Measurements from ENCODE around the gene ANAPC7. TPM values are rescaled to one million over a fixed set of nuclear protein-coding genes. Genes with fewer than 3 reads are reported as not detected.
"Not testable (repeated sequence)": the region's sequence is repeated elsewhere in the genome, so short reads cannot be mapped to it uniquely, and the experiment has no call there.

The ANAPC7 gene
- polyA plus RNA-seq (2013, experiment 1 of 4), result 98.4 TPM
- polyA plus RNA-seq (2013, experiment 2 of 4), result 92.8 TPM
- polyA plus RNA-seq (2013, experiment 3 of 4), result 65.1 TPM
- 64.2 TPM for polyA plus RNA-seq (2013, experiment 4 of 4)

GRCh38 chr12:110403146-110403975, at the start of gene ANAPC7:
Gene ANAPC7, minus strand, starts transcription at chr12:110403708. Its CDS starts 81 bp downstream, at chr12:110403627.
- Histone ChIP-seq H3K9me3 (ENCODE audit: control insufficient read depth, low read length) (no peaks in the 10 kb centered on the region), H3K27me3 (ENCODE audit: control insufficient read depth, insufficient read depth, low read length, poor library complexity, severe bottlenecking) (no peaks in the 10 kb centered on the region), H3K36me3 (ENCODE audit: control insufficient read depth, insufficient read depth, low read length) (peaks cover 16% of the 10 kb centered on the region), H3K27ac (ENCODE audit: insufficient read depth, low read depth, low read length, poor library complexity, severe bottlenecking) (peak within 1 kb of the TSS; percentile 96), H3K4me3 (ENCODE audit: insufficient read depth, low read depth, low read length) (peak within 1 kb of the TSS; percentile 88), H3K4me1 (ENCODE audit: control insufficient read depth, insufficient read depth, low read length) (no peaks in the 10 kb centered on the region)
- WGBS, 2 experiments, result 0% methylated on average over 62 of the region's 62 CpGs

- H3K4me3 ChIP-seq (ENCODE audit: insufficient read depth, low read depth, low read length), result no peak overlapping the region
- H3K36me3 ChIP-seq (ENCODE audit: control insufficient read depth, insufficient read depth, low read length), result peaks cover 12% of the 10 kb centered on the region
- no peak overlapping the region for H3K27ac ChIP-seq (ENCODE audit: insufficient read depth, low read depth, low read length, poor library complexity, severe bottlenecking)
- WGBS, 2 experiments, result 87 to 91% methylated on average over 1 of the region's 1 CpG
- H3K27me3 ChIP-seq (ENCODE audit: control insufficient read depth, insufficient read depth, low read length, poor library complexity, severe bottlenecking), result no peaks in the 10 kb centered on the region
- no peaks in the 10 kb centered on the region for H3K9me3 ChIP-seq (ENCODE audit: control insufficient read depth, low read length)
- no peaks in the 10 kb centered on the region for H3K4me1 ChIP-seq (ENCODE audit: control insufficient read depth, insufficient read depth, low read length)
Measured at GRCh38 chr12:110451263-110451662, 47.8 kb upstream of the ANAPC7 start.

GRCh38 chr12:110449799-110450497, 46.4 kb upstream of the ANAPC7 start, which contains the start of gene ARPC3:
Gene ARPC3, minus strand, starts transcription at chr12:110450337. Its CDS starts 77 bp downstream, at chr12:110450260.
- peak within 1 kb of the TSS; percentile 67 for H3K4me3 ChIP-seq (ENCODE audit: insufficient read depth, low read depth, low read length)
- H3K27me3 ChIP-seq (ENCODE audit: control insufficient read depth, insufficient read depth, low read length, poor library complexity, severe bottlenecking), result no peaks in the 10 kb centered on the region
- H3K4me1 ChIP-seq (ENCODE audit: control insufficient read depth, insufficient read depth, low read length), result no peaks in the 10 kb centered on the region
- H3K9me3 ChIP-seq (ENCODE audit: control insufficient read depth, low read length), result no peaks in the 10 kb centered on the region
- 0 to 1% methylated on average over 51 of the region's 51 CpGs for WGBS, 2 experiments
- H3K36me3 ChIP-seq (ENCODE audit: control insufficient read depth, insufficient read depth, low read length), result peaks cover 12% of the 10 kb centered on the region
- H3K27ac ChIP-seq (ENCODE audit: insufficient read depth, low read depth, low read length, poor library complexity, severe bottlenecking), result peak within 1 kb of the TSS; percentile 9

GRCh38 chr12:110444455-110444854, 40.9 kb upstream of the ANAPC7 start:
- Histone ChIP-seq H3K4me3 (ENCODE audit: insufficient read depth, low read depth, low read length) (no peak overlapping the region), H3K4me1 (ENCODE audit: control insufficient read depth, insufficient read depth, low read length) (no peaks in the 10 kb centered on the region), H3K9me3 (ENCODE audit: control insufficient read depth, low read length) (no peaks in the 10 kb centered on the region), H3K27ac (ENCODE audit: insufficient read depth, low read depth, low read length, poor library complexity, severe bottlenecking) (no peak overlapping the region), H3K27me3 (ENCODE audit: control insufficient read depth, insufficient read depth, low read length, poor library complexity, severe bottlenecking) (no peaks in the 10 kb centered on the region), H3K36me3 (ENCODE audit: control insufficient read depth, insufficient read depth, low read length) (peaks cover 27% of the 10 kb centered on the region)
- WGBS, 2 experiments, result 88 to 93% methylated on average over 3 of the region's 3 CpGs

- no peaks in the 10 kb centered on the region for H3K27me3 ChIP-seq (ENCODE audit: control insufficient read depth, insufficient read depth, low read length, poor library complexity, severe bottlenecking)
- H3K4me3 ChIP-seq (ENCODE audit: insufficient read depth, low read depth, low read length), result no peak overlapping the region
- peaks cover 32% of the 10 kb centered on the region for H3K36me3 ChIP-seq (ENCODE audit: control insufficient read depth, insufficient read depth, low read length)
- H3K27ac ChIP-seq (ENCODE audit: insufficient read depth, low read depth, low read length, poor library complexity, severe bottlenecking), result no peak overlapping the region
- no peaks in the 10 kb centered on the region for H3K4me1 ChIP-seq (ENCODE audit: control insufficient read depth, insufficient read depth, low read length)
- H3K9me3 ChIP-seq (ENCODE audit: control insufficient read depth, low read length), result no peaks in the 10 kb centered on the region
- WGBS, 2 experiments, result 85 to 100% methylated on average over 1 to 2 of the region's 2 CpGs
Measured at GRCh38 chr12:110436231-110436630, 32.7 kb upstream of the ANAPC7 start.

- Histone ChIP-seq H3K36me3 (ENCODE audit: control insufficient read depth, insufficient read depth, low read length) (peaks cover 16% of the 10 kb centered on the region), H3K4me3 (ENCODE audit: insufficient read depth, low read depth, low read length) (peak overlapping the region; percentile 30), H3K4me1 (ENCODE audit: control insufficient read depth, insufficient read depth, low read length) (no peaks in the 10 kb centered on the region), H3K27ac (ENCODE audit: insufficient read depth, low read depth, low read length, poor library complexity, severe bottlenecking) (no peak overlapping the region), H3K9me3 (ENCODE audit: control insufficient read depth, low read length) (no peaks in the 10 kb centered on the region), H3K27me3 (ENCODE audit: control insufficient read depth, insufficient read depth, low read length, poor library complexity, severe bottlenecking) (no peaks in the 10 kb centered on the region)
- 89 to 95% methylated on average over 9 of the region's 12 CpGs for WGBS, 2 experiments
Measured at GRCh38 chr12:110431957-110432587, 28.6 kb upstream of the ANAPC7 start.

- not testable (repeated sequence) for H3K9me3 ChIP-seq (ENCODE audit: control insufficient read depth, low read length); H3K4me3 ChIP-seq (ENCODE audit: insufficient read depth, low read depth, low read length); H3K27ac ChIP-seq (ENCODE audit: insufficient read depth, low read depth, low read length, poor library complexity, severe bottlenecking); H3K36me3 ChIP-seq (ENCODE audit: control insufficient read depth, insufficient read depth, low read length); H3K27me3 ChIP-seq (ENCODE audit: control insufficient read depth, insufficient read depth, low read length, poor library complexity, severe bottlenecking); H3K4me1 ChIP-seq (ENCODE audit: control insufficient read depth, insufficient read depth, low read length)
- 95% methylated on average over 15 of the region's 15 CpGs for WGBS, 2 experiments
Measured at GRCh38 chr12:110429676-110430075, 26.2 kb upstream of the ANAPC7 start.

GRCh38 chr12:110426406-110426805, 22.9 kb upstream of the ANAPC7 start:
- Histone ChIP-seq H3K4me1 (ENCODE audit: control insufficient read depth, insufficient read depth, low read length) (peaks cover 6% of the 10 kb centered on the region), H3K36me3 (ENCODE audit: control insufficient read depth, insufficient read depth, low read length) (no peaks in the 10 kb centered on the region), H3K9me3 (ENCODE audit: control insufficient read depth, low read length) (no peaks in the 10 kb centered on the region), H3K27me3 (ENCODE audit: control insufficient read depth, insufficient read depth, low read length, poor library complexity, severe bottlenecking) (no peaks in the 10 kb centered on the region), H3K4me3 (ENCODE audit: insufficient read depth, low read depth, low read length) (no peak overlapping the region), H3K27ac (ENCODE audit: insufficient read depth, low read depth, low read length, poor library complexity, severe bottlenecking) (no peak overlapping the region)
- 89 to 91% methylated on average over 2 to 3 of the region's 3 CpGs for WGBS, 2 experiments

- H3K27me3 ChIP-seq (ENCODE audit: control insufficient read depth, insufficient read depth, low read length, poor library complexity, severe bottlenecking), result no peaks in the 10 kb centered on the region
- 74 to 78% methylated on average over 3 of the region's 3 CpGs for WGBS, 2 experiments
- peaks cover 6% of the 10 kb centered on the region for H3K4me1 ChIP-seq (ENCODE audit: control insufficient read depth, insufficient read depth, low read length)
- no peaks in the 10 kb centered on the region for H3K9me3 ChIP-seq (ENCODE audit: control insufficient read depth, low read length)
- no peak overlapping the region for H3K27ac ChIP-seq (ENCODE audit: insufficient read depth, low read depth, low read length, poor library complexity, severe bottlenecking)
- no peak overlapping the region for H3K4me3 ChIP-seq (ENCODE audit: insufficient read depth, low read depth, low read length)
- no peaks in the 10 kb centered on the region for H3K36me3 ChIP-seq (ENCODE audit: control insufficient read depth, insufficient read depth, low read length)
Measured at GRCh38 chr12:110424237-110424636, 20.7 kb upstream of the ANAPC7 start.

- Histone ChIP-seq H3K27ac (ENCODE audit: insufficient read depth, low read depth, low read length, poor library complexity, severe bottlenecking) (no peak overlapping the region), H3K27me3 (ENCODE audit: control insufficient read depth, insufficient read depth, low read length, poor library complexity, severe bottlenecking) (no peaks in the 10 kb centered on the region), H3K36me3 (ENCODE audit: control insufficient read depth, insufficient read depth, low read length) (no peaks in the 10 kb centered on the region), H3K4me3 (ENCODE audit: insufficient read depth, low read depth, low read length) (no peak overlapping the region), H3K9me3 (ENCODE audit: control insufficient read depth, low read length) (no peaks in the 10 kb centered on the region), H3K4me1 (ENCODE audit: control insufficient read depth, insufficient read depth, low read length) (peaks cover 6% of the 10 kb centered on the region)
- 77 to 86% methylated on average over 4 of the region's 4 CpGs for WGBS, 2 experiments
Measured at GRCh38 chr12:110421701-110422100, 18.2 kb upstream of the ANAPC7 start.

Measured in ectodermal cell (in vitro differentiated cells).